ENCODE measurements around the gene GLMN.
"Not testable (repeated sequence)": the region's sequence is repeated elsewhere in the genome, so short reads cannot be mapped to it uniquely, and the experiment has no call there.

GLMN gene

GRCh38 chr1:92298213-92298572 is 594 bp downstream of the GLMN start:
- DNase-seq: no peak

GRCh38 chr1:92291372-92291999 is 7.3 kb downstream of the GLMN start:
- no peak for DNase-seq

GRCh38 chr1:92281411-92281810 is 17.4 kb downstream of the GLMN start:
- DNase-seq: not testable (repeated sequence)

- DNase-seq: not testable (repeated sequence)
Observed at GRCh38 chr1:92279781-92280180, 19.0 kb downstream of the GLMN start.

GRCh38 chr1:92277105-92277723 is 21.6 kb downstream of the GLMN start:
- DNase-seq: no peak

- no peak for DNase-seq
Observed at GRCh38 chr1:92276082-92276481, 22.7 kb downstream of the GLMN start.

GRCh38 chr1:92274939-92275338 is 23.8 kb downstream of the GLMN start:
- no peak for DNase-seq

GRCh38 chr1:92273039-92273438 is 25.7 kb downstream of the GLMN start:
- DNase-seq: no peak

- DNase-seq: no peak
Observed at GRCh38 chr1:92262516-92262915, 36.3 kb downstream of the GLMN start.

GRCh38 chr1:92259350-92259749 is 39.4 kb downstream of the GLMN start:
- DNase-seq: no peak

GRCh38 chr1:92254714-92255113 is 44.1 kb downstream of the GLMN start:
- not testable (repeated sequence) for DNase-seq

- DNase-seq: no peak
Observed at GRCh38 chr1:92244376-92244775, 54.4 kb downstream of the GLMN start.

- no peak for DNase-seq
Observed at GRCh38 chr1:92240034-92240433, 58.8 kb downstream of the GLMN start.

GRCh38 chr1:92230736-92231135 is 68.1 kb downstream of the GLMN start:
- no peak for DNase-seq

GRCh38 chr1:92228401-92228800 is 70.4 kb downstream of the GLMN start:
- DNase-seq: no peak

GRCh38 chr1:92219028-92219427 is 79.8 kb downstream of the GLMN start:
- DNase-seq: no peak

- no peak for DNase-seq
Observed at GRCh38 chr1:92218559-92218958, 80.2 kb downstream of the GLMN start.

GRCh38 chr1:92217721-92218120 is 81.1 kb downstream of the GLMN start, which contains the start of gene C1orf146:
TSS of gene C1orf146 (plus strand) at chr1:92217915. CDS start at chr1:92231421, 13,506 bp downstream.
- no peak for DNase-seq

- DNase-seq: no peak
Observed at GRCh38 chr1:92211166-92211565, 87.6 kb downstream of the GLMN start.

GRCh38 chr1:92210701-92211100 is 88.1 kb downstream of the GLMN start:
- DNase-seq: no peak

- no peak for DNase-seq
Observed at GRCh38 chr1:92203105-92203504, 95.7 kb downstream of the GLMN start.

GRCh38 chr1:92201973-92202372 is 96.8 kb downstream of the GLMN start:
- DNase-seq: no peak

Measured in activated T-cell treated with anti-CD3 and anti-CD28 coated beads, Interleukin-2, amount 50 U/mL, for 1 hour (primary cell).